SK-N-MC (cell line): ENCODE measurements around the gene COL4A1.

ENCODE experiments used
- EZH2 ChIP-seq: fragments of 200-600 bp; sonication (generic); IDR thresholded peaks from one replicate; pipeline ENCODE4 v1.6.1; 2017; ENCODE audit warnings: antibody characterized with exemption
- POLR2AphosphoS5 ChIP-seq: IDR thresholded peaks from 2 replicates; pipeline ENCODE4 v1.6.1; 2012; ENCODE audit warnings: mild to moderate bottlenecking, low read depth, low read length, borderline replicate concordance

DNA sequence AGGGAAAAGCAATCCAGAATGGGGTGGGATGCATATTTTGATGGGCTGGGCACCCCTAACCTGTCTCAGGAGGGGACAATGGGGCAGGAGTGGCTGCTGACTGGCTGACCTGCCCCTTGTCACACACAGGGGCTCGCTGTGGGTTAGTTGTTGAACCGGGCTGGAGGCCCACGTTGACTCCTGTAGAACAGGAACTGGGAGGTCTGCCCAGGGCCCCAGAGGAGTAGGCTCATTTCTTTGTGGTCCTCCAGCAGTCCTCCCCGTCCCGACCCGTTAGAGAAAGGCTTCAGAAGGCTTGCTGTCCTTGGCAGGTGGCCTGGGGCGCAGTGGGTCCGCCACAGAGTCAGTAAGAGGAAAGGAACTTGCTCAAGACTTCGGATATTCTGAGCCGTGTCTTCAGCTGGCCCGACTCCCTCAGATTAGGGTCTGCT, 70.1 kb downstream of the COL4A1 start:
- TF ChIP-seq POLR2AphosphoS5, result no peak
- TF ChIP-seq EZH2, result no peak
